ENCODE data around the gene IRF9. TPM values are rescaled to one million over a fixed set of nuclear protein-coding genes. Genes with fewer than 3 reads are reported as not detected.

Gene IRF9
- total and polyA plus RNA-seq, 2 of the 13 experiments (the other 11 are each of a cell fraction or from before 2014, with no cell fraction given), result 14.9 to 49.7 TPM

DNA sequence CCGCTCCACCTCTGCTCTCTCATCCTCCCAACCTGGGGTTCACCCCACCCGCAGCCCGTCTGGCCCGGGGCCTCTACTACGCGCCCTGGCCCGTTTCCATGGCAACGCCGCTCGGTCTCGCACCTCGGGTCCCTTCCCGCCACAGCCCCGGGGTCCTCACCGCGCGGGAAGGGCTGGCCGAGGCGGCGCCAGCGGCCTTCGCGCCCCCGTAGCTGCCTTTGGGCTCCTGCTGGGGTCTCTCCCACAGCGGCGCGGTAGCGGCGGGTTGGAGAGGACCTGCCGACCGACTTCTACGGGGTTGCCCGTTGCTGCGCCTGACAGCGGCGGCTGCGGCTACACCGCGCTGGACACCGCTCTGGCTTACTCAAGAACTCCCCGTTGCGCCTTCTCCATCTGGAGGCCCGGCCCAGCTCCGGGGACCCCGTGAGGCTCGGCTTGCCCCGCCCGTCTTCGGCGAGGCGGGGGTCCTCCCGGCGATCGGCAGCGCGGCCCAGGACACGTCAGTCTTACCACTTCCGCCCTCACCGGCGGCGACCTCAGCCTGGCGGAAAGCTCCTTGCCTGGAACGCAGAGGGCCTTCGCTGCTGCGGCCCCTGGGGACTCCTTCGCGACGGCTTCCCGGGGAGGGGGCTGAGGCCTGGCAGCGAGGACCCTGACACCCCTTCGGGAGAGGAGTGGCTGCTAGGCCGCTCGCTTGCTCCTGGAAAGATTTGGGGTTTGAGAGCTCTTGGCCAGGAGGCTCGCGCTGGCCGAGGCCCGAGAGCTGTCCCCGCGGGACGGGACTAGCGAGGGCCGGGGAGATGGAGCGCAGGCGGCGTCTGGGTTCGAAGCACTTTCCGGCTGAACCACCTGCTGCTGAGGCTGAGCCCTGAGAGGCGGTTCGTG lies 34.4 kb downstream of the IRF9 start, which contains the start of gene TM9SF1 (continued):
- TF ChIP-seq, protein P1, sequence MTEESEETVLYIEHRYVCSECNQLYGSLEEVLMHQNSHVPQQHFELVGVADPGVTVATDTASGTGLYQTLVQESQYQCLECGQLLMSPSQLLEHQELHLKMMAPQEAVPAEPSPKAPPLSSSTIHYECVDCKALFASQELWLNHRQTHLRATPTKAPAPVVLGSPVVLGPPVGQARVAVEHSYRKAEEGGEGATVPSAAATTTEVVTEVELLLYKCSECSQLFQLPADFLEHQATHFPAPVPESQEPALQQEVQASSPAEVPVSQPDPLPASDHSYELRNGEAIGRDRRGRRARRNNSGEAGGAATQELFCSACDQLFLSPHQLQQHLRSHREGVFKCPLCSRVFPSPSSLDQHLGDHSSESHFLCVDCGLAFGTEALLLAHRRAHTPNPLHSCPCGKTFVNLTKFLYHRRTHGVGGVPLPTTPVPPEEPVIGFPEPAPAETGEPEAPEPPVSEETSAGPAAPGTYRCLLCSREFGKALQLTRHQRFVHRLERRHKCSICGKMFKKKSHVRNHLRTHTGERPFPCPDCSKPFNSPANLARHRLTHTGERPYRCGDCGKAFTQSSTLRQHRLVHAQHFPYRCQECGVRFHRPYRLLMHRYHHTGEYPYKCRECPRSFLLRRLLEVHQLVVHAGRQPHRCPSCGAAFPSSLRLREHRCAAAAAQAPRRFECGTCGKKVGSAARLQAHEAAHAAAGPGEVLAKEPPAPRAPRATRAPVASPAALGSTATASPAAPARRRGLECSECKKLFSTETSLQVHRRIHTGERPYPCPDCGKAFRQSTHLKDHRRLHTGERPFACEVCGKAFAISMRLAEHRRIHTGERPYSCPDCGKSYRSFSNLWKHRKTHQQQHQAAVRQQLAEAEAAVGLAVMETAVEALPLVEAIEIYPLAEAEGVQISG (CRISPR knock-in tag; IDR thresholded peaks at IDR 0.05), result peak; percentile 98
- TF ChIP-seq HNRNPL (IDR thresholded peaks at IDR 0.05; ENCODE audit: low read depth, low read length), result peak; percentile 73; the same call in 1 of the 2 replicates
- TF ChIP-seq, protein P2, sequence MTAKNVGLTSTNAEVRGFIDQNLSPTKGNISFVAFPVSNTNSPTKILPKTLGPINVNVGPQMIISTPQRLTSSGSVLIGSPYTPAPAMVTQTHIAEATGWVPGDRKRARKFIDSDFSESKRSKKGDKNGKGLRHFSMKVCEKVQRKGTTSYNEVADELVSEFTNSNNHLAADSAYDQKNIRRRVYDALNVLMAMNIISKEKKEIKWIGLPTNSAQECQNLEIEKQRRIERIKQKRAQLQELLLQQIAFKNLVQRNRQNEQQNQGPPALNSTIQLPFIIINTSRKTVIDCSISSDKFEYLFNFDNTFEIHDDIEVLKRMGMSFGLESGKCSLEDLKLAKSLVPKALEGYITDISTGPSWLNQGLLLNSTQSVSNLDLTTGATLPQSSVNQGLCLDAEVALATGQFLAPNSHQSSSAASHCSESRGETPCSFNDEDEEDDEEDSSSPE (CRISPR knock-in tag; IDR thresholded peaks at IDR 0.05), result peak; percentile 100
- peak; percentile 98 for TF ChIP-seq ZNF446 (CRISPR knock-in tag; IDR thresholded peaks at IDR 0.05)
- TF ChIP-seq, protein P3, sequence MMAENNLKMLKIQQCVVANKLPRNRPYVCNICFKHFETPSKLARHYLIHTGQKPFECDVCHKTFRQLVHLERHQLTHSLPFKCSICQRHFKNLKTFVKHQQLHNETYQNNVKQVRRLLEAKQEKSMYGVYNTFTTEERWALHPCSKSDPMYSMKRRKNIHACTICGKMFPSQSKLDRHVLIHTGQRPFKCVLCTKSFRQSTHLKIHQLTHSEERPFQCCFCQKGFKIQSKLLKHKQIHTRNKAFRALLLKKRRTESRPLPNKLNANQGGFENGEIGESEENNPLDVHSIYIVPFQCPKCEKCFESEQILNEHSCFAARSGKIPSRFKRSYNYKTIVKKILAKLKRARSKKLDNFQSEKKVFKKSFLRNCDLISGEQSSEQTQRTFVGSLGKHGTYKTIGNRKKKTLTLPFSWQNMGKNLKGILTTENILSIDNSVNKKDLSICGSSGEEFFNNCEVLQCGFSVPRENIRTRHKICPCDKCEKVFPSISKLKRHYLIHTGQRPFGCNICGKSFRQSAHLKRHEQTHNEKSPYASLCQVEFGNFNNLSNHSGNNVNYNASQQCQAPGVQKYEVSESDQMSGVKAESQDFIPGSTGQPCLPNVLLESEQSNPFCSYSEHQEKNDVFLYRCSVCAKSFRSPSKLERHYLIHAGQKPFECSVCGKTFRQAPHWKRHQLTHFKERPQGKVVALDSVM (CRISPR knock-in tag; IDR thresholded peaks at IDR 0.05), result no peak
- TF ChIP-seq, protein P4, sequence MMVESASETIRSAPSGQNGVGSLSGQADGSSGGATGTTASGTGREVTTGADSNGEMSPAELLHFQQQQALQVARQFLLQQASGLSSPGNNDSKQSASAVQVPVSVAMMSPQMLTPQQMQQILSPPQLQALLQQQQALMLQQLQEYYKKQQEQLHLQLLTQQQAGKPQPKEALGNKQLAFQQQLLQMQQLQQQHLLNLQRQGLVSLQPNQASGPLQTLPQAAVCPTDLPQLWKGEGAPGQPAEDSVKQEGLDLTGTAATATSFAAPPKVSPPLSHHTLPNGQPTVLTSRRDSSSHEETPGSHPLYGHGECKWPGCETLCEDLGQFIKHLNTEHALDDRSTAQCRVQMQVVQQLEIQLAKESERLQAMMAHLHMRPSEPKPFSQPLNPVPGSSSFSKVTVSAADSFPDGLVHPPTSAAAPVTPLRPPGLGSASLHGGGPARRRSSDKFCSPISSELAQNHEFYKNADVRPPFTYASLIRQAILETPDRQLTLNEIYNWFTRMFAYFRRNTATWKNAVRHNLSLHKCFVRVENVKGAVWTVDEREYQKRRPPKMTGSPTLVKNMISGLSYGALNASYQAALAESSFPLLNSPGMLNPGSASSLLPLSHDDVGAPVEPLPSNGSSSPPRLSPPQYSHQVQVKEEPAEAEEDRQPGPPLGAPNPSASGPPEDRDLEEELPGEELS (CRISPR knock-in tag; IDR thresholded peaks at IDR 0.05), result peak; percentile 61
- peak; percentile 83 for TF ChIP-seq HCFC1 (IDR thresholded peaks at IDR 0.05; ENCODE audit: low read depth, low read length)
- TF ChIP-seq TARDBP (CRISPR knock-in tag; IDR thresholded peaks at IDR 0.05), result peak; percentile 99
- 0 out of 2 replicates have a peak, but pooled peaks have one; percentile 80 for TF ChIP-seq TGIF2 (CRISPR knock-in tag; IDR thresholded peaks at IDR 0.05)
- peak; percentile 79; the same call in 1 of the 2 replicates for TF ChIP-seq RXRB (CRISPR knock-in tag; IDR thresholded peaks at IDR 0.05; ENCODE audit: borderline replicate concordance)
- peak; percentile 63; the same call in 1 of the 2 replicates for TF ChIP-seq ATRX (CRISPR knock-in tag; IDR thresholded peaks at IDR 0.05; ENCODE audit: borderline replicate concordance)
- no peak for TF ChIP-seq RBM22 (optimal IDR thresholded peaks at IDR 0.05; ENCODE audit: low read length)
- peak; percentile 95; the same call in 1 of the 2 replicates for TF ChIP-seq TSC22D2 (CRISPR knock-in tag; IDR thresholded peaks at IDR 0.05; ENCODE audit: borderline replicate concordance)
- peak; percentile 62 for TF ChIP-seq RBAK (CRISPR knock-in tag; IDR thresholded peaks at IDR 0.05)
- TF ChIP-seq ZZZ3 (CRISPR knock-in tag; IDR thresholded peaks at IDR 0.05; ENCODE audit: borderline replicate concordance), result peak; percentile 99
- TF ChIP-seq ZNF616 (CRISPR knock-in tag; IDR thresholded peaks at IDR 0.05; ENCODE audit: low read depth), result peak; percentile 84
- peak; percentile 100 for TF ChIP-seq ZNF772 (CRISPR knock-in tag; IDR thresholded peaks at IDR 0.05)
- TF ChIP-seq HDAC1 (CRISPR knock-in tag; IDR thresholded peaks at IDR 0.05), result no peak
- TF ChIP-seq TRIM24 (CRISPR knock-in tag; IDR thresholded peaks at IDR 0.05), result peak; percentile 67; the same call in 1 of the 2 replicates
- peak; percentile 73; the same call in 2 of the 3 replicates for TF ChIP-seq MXI1 (IDR thresholded peaks at IDR 0.05; ENCODE audit: borderline replicate concordance, low read depth, low read length)
- peak; percentile 99 for TF ChIP-seq KAT8 (CRISPR knock-in tag; IDR thresholded peaks at IDR 0.05)
- TF ChIP-seq DNMT1 (CRISPR knock-in tag; IDR thresholded peaks at IDR 0.05), result no peak; the same call in none of the 2 replicates

All from HepG2 (cell line).